ENCODE results near the gene GBE1. TPM values are rescaled to one million over a fixed set of nuclear protein-coding genes. Genes with fewer than 3 reads are reported as not detected.

The GBE1 gene
- total RNA-seq, 4 donors from 2014 or later = 127 to 319 (median 239) TPM

- H3K9me3 ChIP-seq = no peaks in the 10 kb centered on the region
- DNase-seq (no peak), ATAC-seq (no peak)
- H3K27me3 ChIP-seq = no peaks in the 10 kb centered on the region
- H3K4me1 ChIP-seq = no peaks in the 10 kb centered on the region
- intact Hi-C loops (cut with DNase I; ENCODE audit: low total_unique reads) = loop anchor here (10.0 kb wide), 1 partner anchor 553 kb away; no protein-coding TSS in a partner anchor
- H3K27ac ChIP-seq = no peak overlapping the region
- H3K4me3 ChIP-seq = no peak overlapping the region
- TF ChIP-seq CTCF (IDR thresholded peaks at IDR 0.05 in 4 of 5, conservative IDR thresholded peaks at IDR 0.05 in 1 of 5) (peak in 3 of 5 experiments; percentile 31 to 42 (median 31)), POLR2A (IDR thresholded peaks at IDR 0.05) (no peak)
- H3K36me3 ChIP-seq = peaks cover 0 to 92% of the 10 kb centered on the region in 2 donors
- in situ Hi-C loops (cut with MboI; ENCODE audit: low sequenced_read_pairs in 4 of 4) = no loop called here
Measured at GRCh38 chr3:81581966-81582599, 179.4 kb downstream of the GBE1 start.

- no peaks in the 10 kb centered on the region for H3K27me3 ChIP-seq
- in situ Hi-C loops (cut with MboI; ENCODE audit: low sequenced_read_pairs in 4 of 4) (no loop called here), intact Hi-C loops (cut with DNase I; ENCODE audit: low total_unique reads) (loop anchor here (10.0 kb wide), 1 partner anchor 554 kb away; no protein-coding TSS in a partner anchor)
- no peaks in the 10 kb centered on the region for H3K9me3 ChIP-seq
- peak; percentile 16 to 23 for ATAC-seq
- no peak overlapping the region for H3K4me3 ChIP-seq
- no peak for DNase-seq
- no peak for TF ChIP-seq CTCF (IDR thresholded peaks at IDR 0.05 in 4 of 5, conservative IDR thresholded peaks at IDR 0.05 in 1 of 5)
- no peak for TF ChIP-seq POLR2A (IDR thresholded peaks at IDR 0.05)
- no peaks in the 10 kb centered on the region for H3K4me1 ChIP-seq
- peak overlapping the region in 1 of 4 donors; percentile 10 for H3K27ac ChIP-seq
- H3K36me3 ChIP-seq = peaks cover 0 to 88% of the 10 kb centered on the region in 2 donors
Measured at GRCh38 chr3:81580355-81580754, 181.1 kb downstream of the GBE1 start.

GRCh38 chr3:81579744-81580143, 181.7 kb downstream of the GBE1 start:
- TF ChIP-seq POLR2A (IDR thresholded peaks at IDR 0.05) (no peak), CTCF (IDR thresholded peaks at IDR 0.05 in 4 of 5, conservative IDR thresholded peaks at IDR 0.05 in 1 of 5) (no peak)
- intact Hi-C loops (cut with DNase I; ENCODE audit: low total_unique reads) = loop anchor here (10.0 kb wide), 1 partner anchor 555 kb away; no protein-coding TSS in a partner anchor
- Histone ChIP-seq H3K27ac (peak overlapping the region in 1 of 4 donors; percentile 24), H3K9me3 (no peaks in the 10 kb centered on the region), H3K27me3 (no peaks in the 10 kb centered on the region), H3K36me3 (peaks cover 0 to 88% of the 10 kb centered on the region in 2 donors), H3K4me3 (no peak overlapping the region), H3K4me1 (no peaks in the 10 kb centered on the region)
- no peak for DNase-seq
- in situ Hi-C loops (cut with MboI; ENCODE audit: low sequenced_read_pairs in 4 of 4) = no loop called here
- no peak for ATAC-seq

GRCh38 chr3:81572201-81572756, 189.2 kb downstream of the GBE1 start:
- Histone ChIP-seq H3K36me3 (peaks cover 0 to 26% of the 10 kb centered on the region in 2 donors), H3K4me3 (no peak overlapping the region), H3K27ac (no peak overlapping the region), H3K9me3 (no peaks in the 10 kb centered on the region), H3K4me1 (no peaks in the 10 kb centered on the region), H3K27me3 (no peaks in the 10 kb centered on the region)
- no peak for ATAC-seq
- intact Hi-C loops (cut with DNase I; ENCODE audit: low total_unique reads) = no loop called here
- no peak for TF ChIP-seq CTCF (IDR thresholded peaks at IDR 0.05 in 4 of 5, conservative IDR thresholded peaks at IDR 0.05 in 1 of 5)
- TF ChIP-seq POLR2A (IDR thresholded peaks at IDR 0.05) = no peak
- no peak for DNase-seq
- in situ Hi-C loops (cut with MboI; ENCODE audit: low sequenced_read_pairs in 4 of 4) = no loop called here

Data from gastrocnemius medialis (tissue), 4 donors.